Glomerular visceral epithelial cell (primary cell): ENCODE measurements around the gene MAPK1.
"Not testable (repeated sequence)": the region's sequence is repeated elsewhere in the genome, so short reads cannot be mapped to it uniquely, and the experiment has no call there.

Experiments
- DNase-seq: peaks from one replicate; pipeline ENCODE4 v3.0.0-alpha.2; 2016; ENCODE audit errors: extremely low spot score

MAPK1 gene

GRCh38 chr22:21726650-21727049 is 140.8 kb downstream of the MAPK1 start:
- no peak for DNase-seq

- no peak for DNase-seq
Observed at GRCh38 chr22:21725956-21726649, 141.3 kb downstream of the MAPK1 start.

- not testable (repeated sequence) for DNase-seq
Observed at GRCh38 chr22:21724496-21724895, 142.9 kb downstream of the MAPK1 start.

- not testable (repeated sequence) for DNase-seq
Observed at GRCh38 chr22:21721195-21721852, 146.1 kb downstream of the MAPK1 start.

- not testable (repeated sequence) for DNase-seq
Observed at GRCh38 chr22:21720191-21720859, 147.1 kb downstream of the MAPK1 start.

- DNase-seq, result no peak
Observed at GRCh38 chr22:21719024-21719423, 148.4 kb downstream of the MAPK1 start.

- no peak for DNase-seq
Observed at GRCh38 chr22:21718499-21718898, 148.9 kb downstream of the MAPK1 start.

- DNase-seq, result not testable (repeated sequence)
Observed at GRCh38 chr22:21716395-21717122, 150.9 kb downstream of the MAPK1 start.

- DNase-seq, result no peak
Observed at GRCh38 chr22:21714786-21715185, 152.7 kb downstream of the MAPK1 start.

GRCh38 chr22:21714059-21714770 is 153.2 kb downstream of the MAPK1 start:
- DNase-seq, result no peak

- DNase-seq, result no peak
Observed at GRCh38 chr22:21713428-21714058, 153.9 kb downstream of the MAPK1 start.

- DNase-seq, result peak; percentile 65
Observed at GRCh38 chr22:21712751-21713427, 154.6 kb downstream of the MAPK1 start.

- DNase-seq, result no peak
Observed at GRCh38 chr22:21711851-21712250, 155.6 kb downstream of the MAPK1 start.

GRCh38 chr22:21710156-21710555 is 157.3 kb downstream of the MAPK1 start:
- DNase-seq, result peak; percentile 26

GRCh38 chr22:21709688-21710087 is 157.8 kb downstream of the MAPK1 start:
- DNase-seq, result no peak

GRCh38 chr22:21708960-21709359 is 158.5 kb downstream of the MAPK1 start:
- DNase-seq, result no peak

- no peak for DNase-seq
Observed at GRCh38 chr22:21707677-21708076, 159.8 kb downstream of the MAPK1 start.
